ENCODE measurements around the gene GJA5.

DNA sequence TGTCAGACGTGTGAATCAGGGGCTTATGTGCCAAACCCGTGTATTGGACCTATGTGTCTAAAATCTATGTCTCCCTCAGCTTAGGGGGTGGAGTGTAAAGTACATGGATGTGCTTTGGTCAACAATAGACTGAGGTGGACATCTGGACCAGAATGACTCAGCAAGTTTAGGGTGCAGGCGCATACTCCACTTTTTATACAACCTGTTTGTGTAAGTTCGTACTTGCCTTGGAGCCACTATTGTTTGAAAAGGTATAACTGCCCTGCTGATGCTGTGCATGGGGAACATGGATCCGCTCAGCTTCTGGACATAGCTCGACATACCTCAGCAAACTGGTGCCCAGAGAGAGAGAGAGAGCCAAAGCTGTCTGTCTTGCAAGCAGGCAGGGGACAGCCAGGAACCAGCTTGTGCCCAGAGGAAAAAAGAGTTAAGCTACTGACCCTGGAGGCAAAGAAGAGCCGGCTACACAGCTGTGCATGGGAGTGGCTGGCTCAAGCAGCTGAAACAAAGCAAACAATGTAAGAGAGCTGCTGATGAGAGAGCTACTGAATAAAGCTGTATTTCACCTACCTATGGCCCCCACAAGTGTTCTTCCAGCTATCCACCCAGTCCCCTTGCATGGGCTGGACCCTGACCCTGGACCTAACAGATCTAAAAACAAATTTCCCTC is 41.2 kb downstream of the GJA5 start:
- TF ChIP-seq, protein P1, sequence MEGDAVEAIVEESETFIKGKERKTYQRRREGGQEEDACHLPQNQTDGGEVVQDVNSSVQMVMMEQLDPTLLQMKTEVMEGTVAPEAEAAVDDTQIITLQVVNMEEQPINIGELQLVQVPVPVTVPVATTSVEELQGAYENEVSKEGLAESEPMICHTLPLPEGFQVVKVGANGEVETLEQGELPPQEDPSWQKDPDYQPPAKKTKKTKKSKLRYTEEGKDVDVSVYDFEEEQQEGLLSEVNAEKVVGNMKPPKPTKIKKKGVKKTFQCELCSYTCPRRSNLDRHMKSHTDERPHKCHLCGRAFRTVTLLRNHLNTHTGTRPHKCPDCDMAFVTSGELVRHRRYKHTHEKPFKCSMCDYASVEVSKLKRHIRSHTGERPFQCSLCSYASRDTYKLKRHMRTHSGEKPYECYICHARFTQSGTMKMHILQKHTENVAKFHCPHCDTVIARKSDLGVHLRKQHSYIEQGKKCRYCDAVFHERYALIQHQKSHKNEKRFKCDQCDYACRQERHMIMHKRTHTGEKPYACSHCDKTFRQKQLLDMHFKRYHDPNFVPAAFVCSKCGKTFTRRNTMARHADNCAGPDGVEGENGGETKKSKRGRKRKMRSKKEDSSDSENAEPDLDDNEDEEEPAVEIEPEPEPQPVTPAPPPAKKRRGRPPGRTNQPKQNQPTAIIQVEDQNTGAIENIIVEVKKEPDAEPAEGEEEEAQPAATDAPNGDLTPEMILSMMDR (IDR thresholded peaks at IDR 0.05) = no peak
- TF ChIP-seq POLR2A (IDR thresholded peaks at IDR 0.05) = no peak
